CD4-positive, alpha-beta T cell treated with Interleukin-6 for 4 hours (primary cell): ENCODE results near the gene EIF5.

Experiments used
- DNase-seq: peaks from one replicate; pipeline ENCODE4 v3.0.0-alpha.2; 2020; ENCODE audit warnings: mixed read lengths

EIF5 gene

GRCh38 chr14:103310576-103311095, 23.4 kb upstream of the EIF5 start:
- DNase-seq: no peak

GRCh38 chr14:103311171-103311997, 22.7 kb upstream of the EIF5 start:
- no peak for DNase-seq

GRCh38 chr14:103312006-103312635, 21.9 kb upstream of the EIF5 start:
- no peak for DNase-seq

- no peak for DNase-seq
Measured at GRCh38 chr14:103313704-103314103, 20.3 kb upstream of the EIF5 start.

GRCh38 chr14:103314496-103315277, 19.4 kb upstream of the EIF5 start:
- no peak for DNase-seq

- no peak for DNase-seq
Measured at GRCh38 chr14:103315351-103315911, 18.6 kb upstream of the EIF5 start.

- DNase-seq: no peak
Measured at GRCh38 chr14:103315941-103316340, 18.1 kb upstream of the EIF5 start.

GRCh38 chr14:103316721-103317121, 17.3 kb upstream of the EIF5 start:
- no peak for DNase-seq

GRCh38 chr14:103317251-103317650, 16.8 kb upstream of the EIF5 start:
- no peak for DNase-seq

- DNase-seq: no peak
Measured at GRCh38 chr14:103317976-103318580, 16.0 kb upstream of the EIF5 start.

- no peak for DNase-seq
Measured at GRCh38 chr14:103318750-103319419, 15.2 kb upstream of the EIF5 start.

- no peak for DNase-seq
Measured at GRCh38 chr14:103319422-103319821, 14.6 kb upstream of the EIF5 start.

GRCh38 chr14:103326078-103326477, 8.0 kb upstream of the EIF5 start:
- no peak for DNase-seq

GRCh38 chr14:103328941-103329340, 5.1 kb upstream of the EIF5 start:
- no peak for DNase-seq

- no peak for DNase-seq
Measured at GRCh38 chr14:103329401-103330347, 4.4 kb upstream of the EIF5 start.

- DNase-seq: no peak
Measured at GRCh38 chr14:103330536-103330935, 3.5 kb upstream of the EIF5 start.

GRCh38 chr14:103332143-103332919, 1.7 kb upstream of the EIF5 start:
- no peak for DNase-seq

- peak; percentile 90 for DNase-seq
Measured at GRCh38 chr14:103334644-103335622, 896 bp downstream of the EIF5 start.

- DNase-seq: no peak
Measured at GRCh38 chr14:103336191-103336590, 2.2 kb downstream of the EIF5 start.
